Stomach (tissue), 4 donors: Measurements from ENCODE around the gene RNF44.

Experiments used
- EP300 ChIP-seq: sonication (generic); formaldehyde crosslinking; IDR thresholded peaks from one replicate; pipeline ENCODE4 v1.6.1; 2017; ENCODE audit warnings: antibody characterized with exemption
- POLR2A ChIP-seq, 4 donors: fragments of 450-650 bp; IDR thresholded peaks; one replicate each; pipeline ENCODE4 v1.6.1; 2016; ENCODE audit warnings: antibody characterized with exemption in 4 of 4, control low read depth in 2 of 4, mild to moderate bottlenecking in 1 of 4, moderate library complexity in 1 of 4
- POLR2AphosphoS5 ChIP-seq, 3 donors: sonication (generic); formaldehyde crosslinking; IDR thresholded peaks; one replicate each; pipeline ENCODE4 v1.6.1; 2016; ENCODE audit warnings: antibody characterized with exemption in 3 of 3
- TF ChIP-seq, protein P1 (sequence below), 7 experiments: fragments of 450-650 bp in 4 of 7; fragments of 200-600 bp in 3 of 7; sonication (generic) in 3 of 7; IDR thresholded peaks; one replicate each; pipeline ENCODE4 v1.5.1; 2016 to 2019; ENCODE audit warnings: antibody characterized with exemption in 7 of 7, control low read depth in 2 of 7, mild to moderate bottlenecking in 1 of 7

DNA sequence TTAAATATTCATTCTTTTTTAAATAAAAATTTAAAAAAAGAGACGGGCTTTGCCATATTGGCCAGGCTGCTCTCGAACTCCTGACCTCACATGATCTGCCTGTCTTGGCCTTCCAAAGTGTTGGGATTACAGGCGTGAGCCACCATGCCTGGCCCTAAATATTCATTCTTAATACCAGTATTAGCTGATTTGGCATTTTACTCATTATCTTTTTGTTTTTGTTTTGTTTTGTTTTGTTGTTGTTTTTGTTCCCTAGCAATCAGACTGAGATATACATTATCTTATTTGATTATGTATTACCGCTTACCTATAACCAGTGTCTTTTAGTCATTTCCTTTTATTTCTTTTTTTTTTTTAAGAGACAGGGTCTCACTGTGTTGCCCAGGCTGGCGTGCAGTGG is 37.9 kb downstream of the RNF44 start:
- TF ChIP-seq, protein P1, sequence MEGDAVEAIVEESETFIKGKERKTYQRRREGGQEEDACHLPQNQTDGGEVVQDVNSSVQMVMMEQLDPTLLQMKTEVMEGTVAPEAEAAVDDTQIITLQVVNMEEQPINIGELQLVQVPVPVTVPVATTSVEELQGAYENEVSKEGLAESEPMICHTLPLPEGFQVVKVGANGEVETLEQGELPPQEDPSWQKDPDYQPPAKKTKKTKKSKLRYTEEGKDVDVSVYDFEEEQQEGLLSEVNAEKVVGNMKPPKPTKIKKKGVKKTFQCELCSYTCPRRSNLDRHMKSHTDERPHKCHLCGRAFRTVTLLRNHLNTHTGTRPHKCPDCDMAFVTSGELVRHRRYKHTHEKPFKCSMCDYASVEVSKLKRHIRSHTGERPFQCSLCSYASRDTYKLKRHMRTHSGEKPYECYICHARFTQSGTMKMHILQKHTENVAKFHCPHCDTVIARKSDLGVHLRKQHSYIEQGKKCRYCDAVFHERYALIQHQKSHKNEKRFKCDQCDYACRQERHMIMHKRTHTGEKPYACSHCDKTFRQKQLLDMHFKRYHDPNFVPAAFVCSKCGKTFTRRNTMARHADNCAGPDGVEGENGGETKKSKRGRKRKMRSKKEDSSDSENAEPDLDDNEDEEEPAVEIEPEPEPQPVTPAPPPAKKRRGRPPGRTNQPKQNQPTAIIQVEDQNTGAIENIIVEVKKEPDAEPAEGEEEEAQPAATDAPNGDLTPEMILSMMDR (IDR thresholded peaks at IDR 0.05), result no peak
- no peak for TF ChIP-seq POLR2AphosphoS5 (IDR thresholded peaks at IDR 0.05)
- TF ChIP-seq POLR2A (IDR thresholded peaks at IDR 0.05), result no peak
- TF ChIP-seq EP300, result no peak
